GM18526 (cell line): ENCODE measurements around the gene EPB41L5.

Experiments
- POLR2A ChIP-seq: IDR thresholded peaks from 3 replicates; pipeline ENCODE4 v1.6.1; 2011; ENCODE audit not compliant: insufficient read length; ENCODE audit errors: extremely low read depth

The EPB41L5 gene

DNA sequence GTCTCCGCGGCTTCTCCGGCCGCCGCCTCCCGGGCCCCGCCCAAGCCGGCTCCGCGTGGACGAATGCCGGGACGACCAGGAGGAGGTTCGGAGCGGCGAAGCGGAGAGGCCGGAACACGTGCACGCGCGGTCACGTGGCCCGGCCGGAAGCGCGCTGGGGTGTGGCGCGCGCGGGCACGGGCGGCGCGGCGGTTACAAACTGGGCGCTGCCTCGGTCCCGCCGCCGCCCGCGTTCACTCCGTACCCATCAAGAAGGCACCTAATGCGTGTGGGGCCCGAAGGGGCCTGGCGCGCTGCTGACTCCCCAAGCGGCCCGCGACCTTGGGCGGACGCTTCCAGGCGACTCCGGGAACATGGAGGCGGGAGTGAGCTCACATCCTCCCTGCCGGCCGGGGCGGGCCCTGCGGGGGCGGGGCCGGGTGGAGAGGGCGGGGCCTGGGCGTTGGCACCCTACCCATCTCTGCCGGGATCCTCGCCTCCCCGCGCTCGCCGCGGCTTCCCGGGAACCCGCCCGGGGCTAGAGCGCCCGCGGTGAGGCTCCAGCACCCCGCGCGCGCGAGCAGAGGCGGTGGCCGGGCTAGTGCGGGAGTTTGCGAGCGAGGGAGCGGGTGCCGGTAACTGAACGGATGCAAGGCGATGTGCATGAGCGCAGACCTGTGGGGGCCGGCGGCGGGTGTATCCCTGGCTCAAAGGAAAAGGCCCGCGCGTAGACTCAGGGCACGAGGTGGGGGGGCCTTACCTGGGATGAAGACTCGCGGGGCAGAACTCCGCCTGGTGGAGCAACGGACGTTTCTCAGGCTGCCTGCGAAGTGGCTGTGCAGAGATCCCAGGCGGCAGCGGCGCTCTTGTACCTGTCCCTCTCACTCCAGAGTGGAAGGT, 210.4 kb downstream of the EPB41L5 start, which contains the start of gene TMEM185B:
Gene TMEM185B (minus strand): TSS at position 367 of the 879 bp plus-strand sequence. CDS start 424 bp downstream, outside the sequence.
- peak; percentile 70 for TF ChIP-seq POLR2A

DNA sequence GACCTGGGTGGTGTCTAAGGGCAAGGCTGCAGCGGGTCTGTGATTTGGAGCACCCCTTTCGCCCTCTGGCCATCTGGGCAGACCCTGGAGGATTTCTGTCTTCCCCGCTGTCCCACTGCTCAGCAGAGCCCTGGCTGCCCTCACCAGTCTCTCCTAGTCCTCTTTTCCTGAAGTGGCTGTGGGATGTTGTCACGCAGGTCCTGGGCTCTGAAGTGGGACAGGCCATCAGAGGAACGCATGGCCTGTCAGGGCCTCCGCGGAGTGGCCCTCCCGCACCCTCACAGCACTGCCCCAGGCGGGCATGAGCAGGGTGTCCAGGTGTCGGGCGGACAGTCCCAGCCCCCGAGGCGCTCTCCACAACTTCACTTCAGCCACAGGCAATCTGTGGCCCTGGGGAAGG, 211.4 kb downstream of the EPB41L5 start:
- no peak for TF ChIP-seq POLR2A

DNA sequence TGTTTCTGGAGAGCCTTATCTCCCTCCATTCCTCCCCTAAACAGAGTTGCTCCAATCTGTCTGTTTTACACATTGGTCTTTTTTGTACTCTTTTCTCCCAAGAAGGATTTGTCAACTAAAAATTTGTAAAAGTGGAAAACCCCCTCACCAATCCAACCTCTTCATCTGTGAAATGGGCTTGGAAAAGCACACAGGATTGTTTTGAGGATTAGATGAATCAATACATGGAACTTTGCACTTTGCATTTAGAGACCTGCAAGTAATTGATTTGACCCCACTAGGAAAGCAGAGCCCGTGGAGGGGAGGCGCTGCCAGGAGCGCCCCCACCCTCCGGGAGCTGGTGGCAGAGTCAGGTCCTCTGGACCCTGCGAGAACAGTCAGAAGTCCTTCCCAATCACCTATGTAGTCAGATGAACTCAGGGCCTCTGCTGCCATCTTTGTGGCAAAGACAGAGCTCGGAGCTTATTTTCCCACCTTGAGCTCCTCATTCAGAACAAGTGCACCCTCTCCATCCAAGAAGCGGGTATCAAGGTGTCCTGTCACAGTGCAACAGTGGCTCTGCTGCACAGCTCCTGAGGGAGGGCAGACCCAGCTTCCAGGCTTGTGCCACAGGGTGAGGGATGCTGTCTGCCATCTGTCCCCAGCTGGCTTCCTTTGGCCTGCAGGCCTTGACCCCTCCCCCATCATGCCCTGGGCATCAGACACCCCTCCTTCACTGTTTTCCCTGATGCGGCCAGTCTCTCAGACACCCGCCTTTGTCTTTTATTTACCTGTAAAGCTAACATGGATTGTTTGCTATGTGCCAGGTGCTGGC, 212.1 kb downstream of the EPB41L5 start:
- no peak for TF ChIP-seq POLR2A

DNA sequence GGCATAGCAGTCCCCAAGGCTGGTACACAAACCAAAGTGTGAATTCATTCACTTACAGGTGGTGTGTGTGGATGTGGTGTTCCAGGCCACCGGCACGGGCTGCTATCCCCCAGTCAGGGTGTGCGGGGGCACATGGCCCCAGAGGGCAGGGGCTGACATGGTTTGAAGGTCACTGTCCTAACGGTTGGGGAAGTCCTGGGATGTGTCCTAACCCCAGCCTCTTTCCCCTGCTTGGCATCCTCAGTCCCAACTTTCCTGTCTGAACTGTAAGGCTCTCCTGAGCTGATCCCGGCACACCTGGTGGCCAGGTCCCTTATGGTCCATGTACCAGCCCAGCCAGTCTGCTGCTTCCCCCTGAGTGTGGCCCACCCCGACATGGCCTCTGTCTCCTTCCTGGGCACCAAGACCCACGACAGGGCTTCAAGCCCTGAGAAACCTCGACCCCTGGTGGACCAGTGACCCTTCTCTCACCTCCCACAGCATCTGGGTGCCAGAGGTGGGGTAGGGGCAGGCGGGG, 212.7 kb downstream of the EPB41L5 start:
- TF ChIP-seq POLR2A: no peak

DNA sequence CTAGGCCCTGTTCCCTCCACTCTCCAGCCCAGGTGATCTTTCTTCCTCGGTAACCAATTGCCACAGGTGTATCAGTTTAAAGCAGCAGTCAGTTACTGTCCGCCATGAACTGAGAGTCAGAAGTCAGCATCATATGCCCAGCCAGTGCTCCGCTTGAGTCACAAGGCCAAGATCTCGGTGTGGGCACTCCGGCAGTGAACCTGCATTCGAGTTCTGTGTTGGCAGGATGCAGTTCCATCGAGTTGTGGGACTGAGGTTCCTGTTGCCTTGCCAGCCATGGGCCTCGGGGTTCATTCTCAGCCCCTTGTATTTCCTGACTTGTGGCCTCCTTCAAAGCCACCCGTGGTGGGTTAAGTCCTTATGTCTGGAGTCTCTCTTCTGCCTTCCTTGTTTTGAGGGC, 213.4 kb downstream of the EPB41L5 start:
- no peak for TF ChIP-seq POLR2A

DNA sequence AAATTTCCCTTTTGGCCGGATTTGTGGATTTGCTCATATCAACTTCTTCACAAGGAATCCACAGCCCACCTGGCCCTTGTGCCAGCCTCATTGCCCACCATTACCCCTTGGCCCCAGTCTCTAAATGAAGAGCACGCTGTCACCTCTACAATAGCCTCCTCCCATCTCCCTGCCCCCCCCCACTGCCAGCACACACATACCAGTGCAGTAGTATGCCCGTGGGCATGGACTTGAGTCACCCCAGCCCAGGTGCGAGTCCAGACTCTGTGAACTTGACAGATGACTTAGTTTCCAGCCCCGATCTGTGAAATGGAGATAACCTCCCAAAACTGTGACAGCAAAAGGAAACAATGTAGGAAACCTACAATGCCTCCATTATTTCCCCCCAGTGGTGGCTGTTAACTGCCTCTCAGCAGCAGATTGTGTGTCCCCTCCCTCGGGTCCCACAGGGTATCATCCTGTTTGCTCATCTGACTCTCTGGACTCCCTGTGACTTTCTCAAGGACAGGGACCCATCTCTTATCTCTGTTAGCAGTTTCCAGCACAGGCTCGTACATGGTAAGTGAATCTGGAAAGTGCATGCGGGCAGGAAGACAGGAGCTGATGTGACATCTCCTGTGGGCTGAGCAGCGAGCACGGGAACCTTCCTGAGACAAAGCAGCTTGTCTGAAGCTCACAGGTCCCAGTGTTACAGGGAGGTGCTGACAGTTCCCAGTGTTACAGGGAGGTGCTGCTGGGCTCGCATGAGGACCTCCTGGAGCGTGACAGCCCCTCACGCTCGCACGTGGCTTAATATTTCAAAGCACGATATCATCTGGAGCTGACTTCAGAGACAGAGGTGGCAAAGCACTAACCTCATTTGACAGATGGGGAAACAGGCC, 214.5 kb downstream of the EPB41L5 start:
- no peak for TF ChIP-seq POLR2A

DNA sequence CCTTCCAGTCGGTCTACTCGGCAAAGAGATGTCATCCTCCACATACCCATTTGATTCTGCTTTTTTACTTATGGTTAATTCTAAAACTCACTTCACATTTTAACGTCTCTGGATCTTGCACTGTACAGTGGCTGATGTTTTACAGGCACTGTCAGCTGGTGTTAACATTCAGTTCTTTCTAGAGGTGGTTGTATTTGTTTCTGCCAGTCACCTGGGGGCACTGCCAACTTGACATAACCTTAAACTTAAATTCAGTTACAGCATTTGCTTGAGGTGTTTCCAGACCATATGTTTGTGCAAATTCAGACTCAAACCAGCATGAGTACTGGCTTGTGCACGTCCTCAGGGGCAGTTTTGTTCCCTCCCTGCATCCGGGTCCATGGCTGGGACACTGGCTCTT, 215.6 kb downstream of the EPB41L5 start:
- TF ChIP-seq POLR2A: no peak
